Psoas muscle (tissue), 8 donors: Measurements from ENCODE around the gene MASTL. TPM values are rescaled to one million over a fixed set of nuclear protein-coding genes. Genes with fewer than 3 reads are reported as not detected.

ENCODE experiments used
- ATAC-seq, 4 donors: fragments of 200-7000 bp; cut with Tn5 transposase; one replicate each; pipeline ENCODE4 v1.9.1; 2020; ENCODE audit warnings: moderate library complexity in 3 of 4, mild to moderate bottlenecking in 2 of 4
- DNase-seq, 2 donors: peaks; one replicate each; pipeline ENCODE4 v3.0.0-alpha.2; 2020
- H3K27ac ChIP-seq: fragments of 200-600 bp; one replicate; pipeline ENCODE4 v1.8.0; 2022
- H3K27me3 ChIP-seq, 3 donors: fragments of 200-600 bp in 1 of 3; one replicate each; pipeline versions ENCODE4 v1.6.1 to v1.8.0; 2013 to 2022; ENCODE audit warnings: low read length in 2 of 3, mild to moderate bottlenecking in 2 of 3, moderate library complexity in 1 of 3; ENCODE audit not compliant: insufficient read depth in 3 of 3
- H3K36me3 ChIP-seq, 2 donors: fragments of 200-600 bp in 1 of 2; one replicate each; pipeline versions ENCODE4 v1.6.1 to v1.8.0; 2013 to 2022; ENCODE audit warnings: low read depth in 1 of 2, mild to moderate bottlenecking in 1 of 2, moderate library complexity in 1 of 2; ENCODE audit not compliant: insufficient read depth in 1 of 2
- H3K4me1 ChIP-seq: fragments of 200-600 bp; one replicate; pipeline ENCODE4 v1.8.0; 2022
- H3K4me3 ChIP-seq: fragments of 200-600 bp; one replicate; pipeline ENCODE4 v1.8.0; 2022; ENCODE audit warnings: mild to moderate bottlenecking
- H3K9me3 ChIP-seq: fragments of 200-600 bp; one replicate; pipeline ENCODE4 v1.8.0; 2022
- WGBS, 3 donors: extraction: QIAGEN DNeasy Blood & Tissue Kit; methylation state at CpG; one replicate each; pipeline versions ENCODE4 v1.1.6 to v1.1.7; 2013; 5-methylcytosine and 5-hydroxymethylcytosine counted together
- intact Hi-C, 2 donors: fragments of 100-400 bp; cut with DNase I; formaldehyde crosslinking; loops; one replicate each; pipeline versions ENCODE4 v1.11.0 to v1.14.2; 2022
- long read RNA-seq, 2 donors: library from polyadenylated mRNA; unstranded; transcript quantifications; one replicate each; pipeline ENCODE4 v2.0.0, GENCODE V29; 2021
- polyA plus RNA-seq, 3 donors: library from polyadenylated mRNA; stranded (reverse); fragments of 200-250 nt; gene quantifications; one replicate each; pipeline ENCODE4 v1.2.3, GENCODE V29; 2013
- total RNA-seq, 4 donors: library from RNA; stranded (reverse); fragmentation: NEBNext Ultra II Directional in 2 of 4; extraction: Animal tissue kit (Norgen Biotek cat#: 25700) in 2 of 4; gene quantifications; one replicate each; pipeline versions ENCODE4 v1.2.1 to v1.2.4, GENCODE V29; 2021 to 2023
- TF ChIP-seq, protein P1 (sequence below): fragments of 200-600 bp; IDR thresholded peaks from one replicate; pipeline ENCODE4 v1.8.0; 2022; ENCODE audit warnings: antibody characterized with exemption
- donor health status: healthy with polysubstance abuse.
- donor health status: DM: no; HTN: no; CAD: no; lungs with moderate emphysema.
- donor health status: Bipolar disorder and iron deficiency.
- donor health status: healthy.
- donor health status: DM: yes; HTN: yes; CAD: no.
- donor health status: DM: no; HTN: no; CAD: no.
- donor health status: DM: no; HTN: no; CAD: no.
- donor health status: DM: yes; HTN: yes; CAD: no.

The MASTL gene
- total RNA-seq (1 to 10 TPM; 1.2 to 2.9 (median 1.3) TPM), polyA plus RNA-seq (1 to 10 TPM; 1.3 to 4.4 (median 1.7) TPM)
- long read RNA-seq, donor 1 = 0 reads
- long read RNA-seq, donor 2, partial matches to known transcripts = 1 of 2 reads
- long read RNA-seq, donor 2, other reads (novel, unspliced or antisense) = 1 of 2 reads

DNA sequence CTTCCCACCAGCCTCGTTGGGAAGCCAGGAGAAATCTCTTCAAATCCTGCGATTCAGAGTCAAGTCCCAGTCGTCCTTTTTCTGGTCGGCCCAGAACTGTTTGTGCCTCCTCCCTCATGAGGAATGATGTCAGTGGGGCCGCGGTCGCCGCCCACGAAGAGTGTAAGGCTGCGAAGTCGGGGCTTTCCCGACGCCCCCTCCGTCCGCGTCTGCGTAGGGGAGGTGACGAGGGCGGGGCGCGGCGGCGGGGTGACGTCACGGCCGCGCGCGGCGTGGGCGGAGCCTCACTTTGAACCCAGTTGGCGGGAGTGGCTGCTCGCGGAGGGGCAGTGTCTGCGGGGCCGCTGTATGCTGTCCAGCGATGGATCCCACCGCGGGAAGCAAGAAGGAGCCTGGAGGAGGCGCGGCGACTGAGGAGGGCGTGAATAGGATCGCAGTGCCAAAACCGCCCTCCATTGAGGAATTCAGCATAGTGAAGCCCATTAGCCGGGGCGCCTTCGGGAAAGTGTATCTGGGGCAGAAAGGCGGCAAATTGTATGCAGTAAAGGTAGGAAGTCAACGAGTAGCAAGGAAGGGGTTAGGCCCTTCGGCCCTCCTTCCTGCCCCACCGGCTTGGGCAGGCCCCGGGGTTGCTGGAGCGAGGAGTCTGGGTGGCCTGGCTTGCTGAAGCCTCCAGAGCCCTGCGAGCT, at the start of gene MASTL:
MASTL (plus strand) TSS at position 287 of the 689 bp plus-strand sequence; CDS start at position 362, 75 bp downstream.
- no peaks in the 10 kb centered on the region for H3K27me3 ChIP-seq
- intact Hi-C loops = no loop called here
- H3K4me1 ChIP-seq = peaks cover 15% of the 10 kb centered on the region
- H3K36me3 ChIP-seq = peaks cover 0 to 19% of the 10 kb centered on the region in 2 donors
- no peaks in the 10 kb centered on the region for H3K9me3 ChIP-seq
- TF ChIP-seq, protein P1, sequence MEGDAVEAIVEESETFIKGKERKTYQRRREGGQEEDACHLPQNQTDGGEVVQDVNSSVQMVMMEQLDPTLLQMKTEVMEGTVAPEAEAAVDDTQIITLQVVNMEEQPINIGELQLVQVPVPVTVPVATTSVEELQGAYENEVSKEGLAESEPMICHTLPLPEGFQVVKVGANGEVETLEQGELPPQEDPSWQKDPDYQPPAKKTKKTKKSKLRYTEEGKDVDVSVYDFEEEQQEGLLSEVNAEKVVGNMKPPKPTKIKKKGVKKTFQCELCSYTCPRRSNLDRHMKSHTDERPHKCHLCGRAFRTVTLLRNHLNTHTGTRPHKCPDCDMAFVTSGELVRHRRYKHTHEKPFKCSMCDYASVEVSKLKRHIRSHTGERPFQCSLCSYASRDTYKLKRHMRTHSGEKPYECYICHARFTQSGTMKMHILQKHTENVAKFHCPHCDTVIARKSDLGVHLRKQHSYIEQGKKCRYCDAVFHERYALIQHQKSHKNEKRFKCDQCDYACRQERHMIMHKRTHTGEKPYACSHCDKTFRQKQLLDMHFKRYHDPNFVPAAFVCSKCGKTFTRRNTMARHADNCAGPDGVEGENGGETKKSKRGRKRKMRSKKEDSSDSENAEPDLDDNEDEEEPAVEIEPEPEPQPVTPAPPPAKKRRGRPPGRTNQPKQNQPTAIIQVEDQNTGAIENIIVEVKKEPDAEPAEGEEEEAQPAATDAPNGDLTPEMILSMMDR = no peak
- peak within 1 kb of the TSS; percentile 99 for H3K27ac ChIP-seq
- DNase-seq (peak; percentile 93 to 96), ATAC-seq (peak; percentile 94 to 96 (median 96))
- peak within 1 kb of the TSS; percentile 86 for H3K4me3 ChIP-seq
- WGBS, 3 donors = 0 to 1% (median 0%) methylated on average over 52 to 55 of the region's 55 CpGs

DNA sequence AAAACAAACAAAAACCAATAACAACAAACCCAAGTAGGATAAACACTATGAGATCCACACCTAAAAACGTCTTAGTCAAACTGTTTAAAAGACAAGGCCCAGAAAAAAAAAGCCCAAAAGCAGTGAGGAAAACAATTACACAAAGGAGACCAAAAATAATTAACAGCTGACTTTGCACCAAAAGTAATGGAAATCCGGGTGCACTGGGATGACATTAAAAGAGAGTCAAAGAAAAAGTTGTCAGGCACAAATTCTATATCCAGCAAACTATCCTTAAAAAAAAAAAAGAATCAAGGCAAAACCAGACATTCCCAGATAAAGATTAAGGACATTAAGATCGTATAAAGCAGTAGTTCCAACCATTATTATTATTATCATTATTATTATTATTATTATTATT, 47.0 kb upstream of the MASTL start:
- Histone ChIP-seq H3K27me3 (no peaks in the 10 kb centered on the region), H3K36me3 (peaks cover 8 to 69% of the 10 kb centered on the region in 2 donors), H3K4me3 (no peak overlapping the region), H3K4me1 (no peaks in the 10 kb centered on the region), H3K27ac (no peak overlapping the region), H3K9me3 (no peaks in the 10 kb centered on the region)
- TF ChIP-seq, protein P1 = no peak
- 96 to 99% (median 97%) methylated on average over 3 of the region's 3 CpGs for WGBS, 3 donors
- ATAC-seq (no peak), DNase-seq (no peak)
- intact Hi-C loops = no loop called here

DNA sequence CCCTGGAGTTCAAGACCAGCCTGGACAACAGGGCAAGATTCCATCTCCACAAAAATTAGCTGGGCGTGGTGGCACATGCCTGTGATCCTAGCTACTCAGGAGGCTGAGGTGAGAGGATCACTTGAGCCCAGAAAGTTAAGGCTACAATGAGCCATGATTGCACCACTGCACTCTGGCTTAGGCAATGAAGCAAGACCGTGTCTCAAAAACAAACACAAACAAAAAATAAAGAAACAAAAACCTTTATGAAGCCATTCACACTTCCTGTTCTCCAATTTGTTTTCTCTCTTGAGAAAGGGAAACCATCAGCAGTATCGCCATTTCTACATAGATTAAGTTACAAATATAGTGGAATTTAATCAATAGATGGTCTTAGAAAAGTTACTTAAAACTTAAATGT, 20.8 kb upstream of the MASTL start:
- DNase-seq (no peak), ATAC-seq (no peak)
- H3K36me3 ChIP-seq = peaks cover 3 to 99% of the 10 kb centered on the region in 2 donors
- no peaks in the 10 kb centered on the region for H3K9me3 ChIP-seq
- TF ChIP-seq, protein P1 = no peak
- H3K27me3 ChIP-seq = no peaks in the 10 kb centered on the region
- no peaks in the 10 kb centered on the region for H3K4me1 ChIP-seq
- H3K27ac ChIP-seq = no peak overlapping the region
- no peak overlapping the region for H3K4me3 ChIP-seq
- intact Hi-C loops = loop anchor here in 1 of 2 donors (10.0 kb wide), 1 partner anchor 80 kb away; no protein-coding TSS in a partner anchor
- 88 to 97% (median 91%) methylated on average over 3 of the region's 3 CpGs for WGBS, 3 donors

DNA sequence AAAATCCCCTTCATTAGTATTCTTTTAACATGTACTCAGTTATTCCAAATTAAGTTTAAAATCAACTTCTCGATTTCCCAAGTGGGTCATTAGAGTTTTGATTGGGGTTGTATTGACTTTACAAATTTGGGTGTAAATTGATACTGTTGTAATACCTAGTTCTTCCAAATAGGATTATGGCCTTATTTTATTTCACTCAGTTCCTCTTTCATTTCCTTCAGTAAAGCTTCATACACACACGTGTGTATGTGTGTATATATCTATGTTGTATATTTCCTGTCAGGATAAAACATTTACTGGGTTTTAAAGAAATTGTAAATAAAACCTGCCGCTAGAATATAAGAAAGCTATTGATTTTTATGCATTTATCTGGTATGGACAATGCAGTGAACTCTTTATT, 16.9 kb upstream of the MASTL start:
- peaks cover 5 to 95% of the 10 kb centered on the region in 2 donors for H3K36me3 ChIP-seq
- no peak overlapping the region for H3K4me3 ChIP-seq
- ATAC-seq (no peak), DNase-seq (no peak)
- no peaks in the 10 kb centered on the region for H3K4me1 ChIP-seq
- WGBS, 3 donors = 78 to 84% (median 83%) methylated on average over 3 of the region's 3 CpGs
- no peak overlapping the region for H3K27ac ChIP-seq
- no peaks in the 10 kb centered on the region for H3K9me3 ChIP-seq
- TF ChIP-seq, protein P1 = no peak
- no peaks in the 10 kb centered on the region for H3K27me3 ChIP-seq
- intact Hi-C loops = loop anchor here in 1 of 2 donors (10.0 kb wide), 1 partner anchor 77 kb away; no protein-coding TSS in a partner anchor
